K562 (cell line): ENCODE data around the gene OGDH. TPM values are rescaled to one million over a fixed set of nuclear protein-coding genes. Genes with fewer than 3 reads are reported as not detected.

Source experiments
- ATAC-seq: fragments of 200-7000 bp; cut with Tn5 transposase; 3 replicates; pipeline ENCODE4 v1.9.1; 2020; ENCODE audit warnings: moderate library complexity
- BruUV-seq: library from RNA; stranded (reverse); fragments of 400-500 nt; replicated peaks from 2 replicates; lab custom pipeline; 2021; lab: Mats Ljungman, UMichigan
- CTCF ChIA-PET: fragments of 300-600 bp; formaldehyde crosslinking; extraction: SDS; loops from one replicate; lab custom pipeline; 2021; ENCODE audit warnings: low intra/inter-chr PET ratio; lab: Yijun Ruan, JAX
- POLR2A ChIA-PET: fragments of 300-600, 350-650 bp; sonication (Branson Sonifier 250); formaldehyde crosslinking; extraction: SDS; loops from one replicate; lab custom pipeline; 2021; ENCODE audit warnings: antibody characterized with exemption, inconsistent platforms; lab: Yijun Ruan, JAX
- DNase-seq, 4 experiments: peaks; one replicate each; pipeline versions ENCODE4 v3.0.0 to v3.0.0-alpha.2; 2011 to 2018; ENCODE audit warnings: low spot score in 3 of 4, mixed read lengths in 3 of 4; ENCODE audit errors: extremely low read depth in 1 of 4
- FAIRE-seq: peaks from 2 replicates; lab custom pipeline; 2011; peaks lifted over from hg19 to GRCh38; lab: Jason Lieb, UNC
- H2AFZ ChIP-seq: 2 replicates; pipeline ENCODE4 v1.6.0; 2011; ENCODE audit warnings: low read depth, low read length, control low read depth, inconsistent platforms
- H3K27ac ChIP-seq: fragments of 200-600 bp; 3 replicates; pipeline ENCODE4 v1.8.0; 2011; ENCODE audit warnings: low read depth, mild to moderate bottlenecking, control low read depth, inconsistent platforms, low read length, moderate library complexity, mixed read lengths; ENCODE audit errors: extremely low read depth
- H3K27me3 ChIP-seq, 2 experiments: fragments of 300-600 bp in 1 of 2; 2 replicates in 1 of 2; 3 replicates in 1 of 2; pipeline versions ENCODE4 v1.6.0 to v1.8.0; 2011; ENCODE audit warnings: inconsistent platforms in 2 of 2, low read length in 2 of 2, mild to moderate bottlenecking in 1 of 2, mixed read lengths in 1 of 2, moderate library complexity in 1 of 2; ENCODE audit not compliant: control insufficient read depth in 2 of 2, insufficient read depth in 2 of 2
- H3K36me3 ChIP-seq: fragments of 300-600 bp; 3 replicates; pipeline ENCODE4 v1.8.0; 2011; ENCODE audit warnings: mild to moderate bottlenecking, low read length, inconsistent platforms; ENCODE audit not compliant: control insufficient read depth, insufficient read depth
- H3K4me1 ChIP-seq, 2 experiments: fragments of 200-600 bp in 1 of 2; replicated peaks in 1 of 2; 2 replicates in 1 of 2; 3 replicates in 1 of 2; pipeline versions ENCODE4 v1.5.1 to v1.8.0; 2011; ENCODE audit warnings: inconsistent platforms in 2 of 2, low read length in 2 of 2, mild to moderate bottlenecking in 1 of 2, mixed read lengths in 1 of 2, moderate library complexity in 1 of 2; ENCODE audit not compliant: control insufficient read depth in 2 of 2, insufficient read depth in 2 of 2
- H3K4me2 ChIP-seq: 2 replicates; pipeline ENCODE4 v1.6.1; 2011; ENCODE audit warnings: low read length, control low read depth, inconsistent platforms, mixed read lengths; ENCODE audit not compliant: insufficient read depth
- H3K4me3 ChIP-seq: fragments of 200-600 bp; sonication (generic), shearing (Covaris generic); 2 replicates; pipeline ENCODE4 v1.5.1; 2016; ENCODE audit warnings: control low read depth, inconsistent platforms
- H3K79me2 ChIP-seq: fragments of 200-600 bp; 3 replicates; pipeline ENCODE4 v1.8.0; 2011; ENCODE audit warnings: low read length, inconsistent platforms; ENCODE audit not compliant: control insufficient read depth, insufficient read depth
- H3K9ac ChIP-seq, 2 experiments: 2 replicates each; pipeline versions ENCODE4 v1.6.0 to v1.6.1; 2011; ENCODE audit warnings: low read depth in 2 of 2, low read length in 2 of 2, control low read depth in 1 of 2, inconsistent platforms in 1 of 2, mild to moderate bottlenecking in 1 of 2, mixed read lengths in 1 of 2; ENCODE audit not compliant: insufficient read depth in 1 of 2
- H3K9me1 ChIP-seq: one replicate; pipeline ENCODE4 v1.6.0; 2011; ENCODE audit warnings: inconsistent platforms, mild to moderate bottlenecking, low read length, moderate library complexity; ENCODE audit not compliant: control insufficient read depth, insufficient read depth
- H3K9me3 ChIP-seq: replicated peaks from 2 replicates; pipeline ENCODE4 v1.5.1; 2011; ENCODE audit warnings: low read depth, low read length, inconsistent platforms; ENCODE audit not compliant: control insufficient read depth, insufficient read depth
- H4K20me1 ChIP-seq: replicated peaks from 2 replicates; pipeline ENCODE4 v1.6.1; 2011; ENCODE audit warnings: low read length, inconsistent platforms, mixed read lengths; ENCODE audit not compliant: control insufficient read depth, insufficient read depth
- BRD9 ChIP-seq: fragments of 450-650 bp; IDR thresholded peaks from 2 replicates; pipeline ENCODE4 v1.6.1; 2018; ENCODE audit warnings: low read depth; ENCODE audit not compliant: partially characterized antibody
- CBX5 ChIP-seq: IDR thresholded peaks from 2 replicates; pipeline ENCODE4 v1.6.1; 2014; ENCODE audit warnings: low read depth, borderline replicate concordance
- HDAC8 ChIP-seq: fragments of 450-650 bp; IDR thresholded peaks from 2 replicates; pipeline ENCODE4 v1.6.1; 2016; ENCODE audit warnings: mild to moderate bottlenecking, missing genetic modification characterization, moderate library complexity, missing compliant biosample characterization
- JUNB ChIP-seq: fragments of 450-650 bp; formaldehyde crosslinking; conservative IDR thresholded peaks from 2 replicates; pipeline ENCODE4 v1.4.0; 2020; ENCODE audit warnings: mild to moderate bottlenecking
- KAT7 ChIP-seq: sonication (generic); formaldehyde crosslinking; IDR thresholded peaks from 2 replicates; pipeline ENCODE4 v1.8.0; 2022; ENCODE audit warnings: missing genetic modification reagents, mild to moderate bottlenecking, borderline replicate concordance
- WGBS: fragments of 100-300 bp; shearing (Covaris generic); methylation state at CpG from one replicate; pipeline ENCODE4 v1.1.6; 2016; ENCODE audit warnings: low coverage, mixed read lengths; ENCODE audit not compliant: insufficient coverage; ENCODE audit errors: missing lambda C conversion rate; 5-methylcytosine and 5-hydroxymethylcytosine counted together
- in situ Hi-C: fragments of 300-500 bp; cut with MboI; formaldehyde crosslinking; loops from 4 replicates; pipeline ENCODE4 v1.15.0; 2018; ENCODE audit warnings: inconsistent platforms, mixed read lengths
- intact Hi-C: fragments of 100-400 bp; cut with micrococcal nuclease; formaldehyde crosslinking; loops from 2 replicates; pipeline ENCODE4 v1.14.2; 2022
- polyA plus RNA-seq, 8 experiments: library from polyadenylated mRNA; depleted of rRNA in 4 of 8; stranded (reverse) in 5 of 8; unstranded in 3 of 8; fragments of >200 nt; fragmentation: Nextera tagmentation in 2 of 8; fragmentation: Illumina TruSeq in 1 of 8; extraction: Ambion mirVana in 2 of 8; extraction: Trizol in 1 of 8; gene quantifications; 2 replicates each; pipeline versions ENCODE4 v1.2.1 to v1.2.3, GENCODE V29; 2011 to 2014; ENCODE audit warnings: inconsistent platforms in 1 of 8, missing spikeins in 1 of 8
- total RNA-seq, 7 experiments: library from RNA; depleted of rRNA in 6 of 7; stranded (reverse); fragments of >200 nt in 6 of 7; fragmentation: Illumina TruSeq in 2 of 7; extraction: Trizol in 2 of 7; gene quantifications; 2 replicates each; pipeline versions ENCODE4 v1.2.1 to v1.2.3, GENCODE V29; 2011 to 2021; ENCODE audit warnings: low replicate concordance in 1 of 7
- TF ChIP-seq, protein P1 (sequence below): fragments of 250-450 bp; sonication (Bioruptor Pico); IDR thresholded peaks from 2 replicates; pipeline ENCODE4 v1.4.0; 2020; ENCODE audit warnings: mild to moderate bottlenecking, moderate library complexity, borderline replicate concordance
- TF ChIP-seq, protein P2 (sequence below): sonication (generic); formaldehyde crosslinking; IDR thresholded peaks from 2 replicates; pipeline ENCODE4 v1.8.1; 2023; ENCODE audit warnings: missing genetic modification reagents, mild to moderate bottlenecking, borderline replicate concordance
- TF ChIP-seq, protein P3 (sequence below): IDR thresholded peaks from 2 replicates; pipeline ENCODE4 v1.6.1; 2016; ENCODE audit warnings: missing genetic modification characterization, missing compliant biosample characterization
- TF ChIP-seq, protein P4 (sequence below): fragments of 450-650 bp; formaldehyde crosslinking; IDR thresholded peaks from 2 replicates; pipeline ENCODE4 v1.4.0; 2022; ENCODE audit warnings: missing genetic modification characterization

Gene OGDH
- total and polyA plus RNA-seq, 9 of the 15 experiments (the other 6 are each of a cell fraction or from before 2014, with no cell fraction given): 3.1 to 80.3 (median 23.5) TPM

DNA sequence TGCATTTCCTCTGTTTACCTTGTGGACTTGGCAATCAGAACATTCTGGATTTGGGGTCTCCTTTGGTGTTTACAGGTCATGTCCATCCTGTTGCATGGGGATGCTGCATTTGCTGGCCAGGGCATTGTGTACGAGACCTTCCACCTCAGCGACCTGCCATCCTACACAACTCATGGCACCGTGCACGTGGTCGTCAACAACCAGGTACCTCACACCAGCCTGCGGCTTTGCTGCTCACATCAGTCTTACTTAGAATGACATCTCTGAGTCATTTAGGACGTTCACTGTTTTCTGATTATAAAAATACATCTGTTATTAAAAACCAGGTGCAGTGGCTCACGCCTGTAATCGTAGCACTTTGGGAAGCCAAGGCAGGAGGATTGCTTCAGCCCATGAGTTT is 75.2 kb downstream of the OGDH start:
- no peaks in the 10 kb centered on the region for H3K9me3 ChIP-seq
- H3K4me2 ChIP-seq: no peak overlapping the region
- no peaks in the 10 kb centered on the region for H3K27me3 ChIP-seq
- no peak for DNase-seq
- peaks cover 13 to 14% of the 10 kb centered on the region in 2 experiments; a peak in 3 of 5 replicates for H3K4me1 ChIP-seq
- no TSS peak for BruUV-seq
- POLR2A ChIA-PET: interaction anchor here (1.1 kb wide), 1 partner anchor 16 kb away, joined by 3 read pairs; no protein-coding TSS in a partner anchor
- no peak overlapping the region for H3K9ac ChIP-seq
- CTCF ChIA-PET: no interaction called here
- no peak overlapping the region for H3K4me3 ChIP-seq
- 91% methylated on average over 8 of the region's 9 CpGs for WGBS
- H2AFZ ChIP-seq: no peak overlapping the region
- no peaks in the 10 kb centered on the region for H3K79me2 ChIP-seq
- H4K20me1 ChIP-seq: 0 out of 2 replicates have a peak, but pooled peaks cover 3% of the 10 kb centered on the region
- intact Hi-C loops: no loop called here
- ATAC-seq: no peak
- no peak for FAIRE-seq
- in situ Hi-C loops: no loop called here
- peaks cover 57% of the 10 kb centered on the region; the same call in 2 of the 3 replicates for H3K36me3 ChIP-seq
- no peak overlapping the region for H3K27ac ChIP-seq
- no peaks in the 10 kb centered on the region for H3K9me1 ChIP-seq
- TF ChIP-seq KAT7 (no peak), HDAC8 (tag) (no peak), CBX5 (no peak), BRD9 (no peak), JUNB (CRISPR knock-in tag) (no peak)
- TF ChIP-seq, protein P1, sequence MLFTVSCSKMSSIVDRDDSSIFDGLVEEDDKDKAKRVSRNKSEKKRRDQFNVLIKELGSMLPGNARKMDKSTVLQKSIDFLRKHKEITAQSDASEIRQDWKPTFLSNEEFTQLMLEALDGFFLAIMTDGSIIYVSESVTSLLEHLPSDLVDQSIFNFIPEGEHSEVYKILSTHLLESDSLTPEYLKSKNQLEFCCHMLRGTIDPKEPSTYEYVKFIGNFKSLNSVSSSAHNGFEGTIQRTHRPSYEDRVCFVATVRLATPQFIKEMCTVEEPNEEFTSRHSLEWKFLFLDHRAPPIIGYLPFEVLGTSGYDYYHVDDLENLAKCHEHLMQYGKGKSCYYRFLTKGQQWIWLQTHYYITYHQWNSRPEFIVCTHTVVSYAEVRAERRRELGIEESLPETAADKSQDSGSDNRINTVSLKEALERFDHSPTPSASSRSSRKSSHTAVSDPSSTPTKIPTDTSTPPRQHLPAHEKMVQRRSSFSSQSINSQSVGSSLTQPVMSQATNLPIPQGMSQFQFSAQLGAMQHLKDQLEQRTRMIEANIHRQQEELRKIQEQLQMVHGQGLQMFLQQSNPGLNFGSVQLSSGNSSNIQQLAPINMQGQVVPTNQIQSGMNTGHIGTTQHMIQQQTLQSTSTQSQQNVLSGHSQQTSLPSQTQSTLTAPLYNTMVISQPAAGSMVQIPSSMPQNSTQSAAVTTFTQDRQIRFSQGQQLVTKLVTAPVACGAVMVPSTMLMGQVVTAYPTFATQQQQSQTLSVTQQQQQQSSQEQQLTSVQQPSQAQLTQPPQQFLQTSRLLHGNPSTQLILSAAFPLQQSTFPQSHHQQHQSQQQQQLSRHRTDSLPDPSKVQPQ (CRISPR knock-in tag): no peak
- TF ChIP-seq, protein P2, sequence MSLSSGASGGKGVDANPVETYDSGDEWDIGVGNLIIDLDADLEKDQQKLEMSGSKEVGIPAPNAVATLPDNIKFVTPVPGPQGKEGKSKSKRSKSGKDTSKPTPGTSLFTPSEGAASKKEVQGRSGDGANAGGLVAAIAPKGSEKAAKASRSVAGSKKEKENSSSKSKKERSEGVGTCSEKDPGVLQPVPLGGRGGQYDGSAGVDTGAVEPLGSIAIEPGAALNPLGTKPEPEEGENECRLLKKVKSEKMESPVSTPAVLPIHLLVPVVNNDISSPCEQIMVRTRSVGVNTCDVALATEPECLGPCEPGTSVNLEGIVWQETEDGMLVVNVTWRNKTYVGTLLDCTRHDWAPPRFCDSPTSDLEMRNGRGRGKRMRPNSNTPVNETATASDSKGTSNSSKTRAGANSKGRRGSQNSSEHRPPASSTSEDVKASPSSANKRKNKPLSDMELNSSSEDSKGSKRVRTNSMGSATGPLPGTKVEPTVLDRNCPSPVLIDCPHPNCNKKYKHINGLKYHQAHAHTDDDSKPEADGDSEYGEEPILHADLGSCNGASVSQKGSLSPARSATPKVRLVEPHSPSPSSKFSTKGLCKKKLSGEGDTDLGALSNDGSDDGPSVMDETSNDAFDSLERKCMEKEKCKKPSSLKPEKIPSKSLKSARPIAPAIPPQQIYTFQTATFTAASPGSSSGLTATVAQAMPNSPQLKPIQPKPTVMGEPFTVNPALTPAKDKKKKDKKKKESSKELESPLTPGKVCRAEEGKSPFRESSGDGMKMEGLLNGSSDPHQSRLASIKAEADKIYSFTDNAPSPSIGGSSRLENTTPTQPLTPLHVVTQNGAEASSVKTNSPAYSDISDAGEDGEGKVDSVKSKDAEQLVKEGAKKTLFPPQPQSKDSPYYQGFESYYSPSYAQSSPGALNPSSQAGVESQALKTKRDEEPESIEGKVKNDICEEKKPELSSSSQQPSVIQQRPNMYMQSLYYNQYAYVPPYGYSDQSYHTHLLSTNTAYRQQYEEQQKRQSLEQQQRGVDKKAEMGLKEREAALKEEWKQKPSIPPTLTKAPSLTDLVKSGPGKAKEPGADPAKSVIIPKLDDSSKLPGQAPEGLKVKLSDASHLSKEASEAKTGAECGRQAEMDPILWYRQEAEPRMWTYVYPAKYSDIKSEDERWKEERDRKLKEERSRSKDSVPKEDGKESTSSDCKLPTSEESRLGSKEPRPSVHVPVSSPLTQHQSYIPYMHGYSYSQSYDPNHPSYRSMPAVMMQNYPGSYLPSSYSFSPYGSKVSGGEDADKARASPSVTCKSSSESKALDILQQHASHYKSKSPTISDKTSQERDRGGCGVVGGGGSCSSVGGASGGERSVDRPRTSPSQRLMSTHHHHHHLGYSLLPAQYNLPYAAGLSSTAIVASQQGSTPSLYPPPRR (CRISPR knock-in tag): no peak
- TF ChIP-seq, protein P3, sequence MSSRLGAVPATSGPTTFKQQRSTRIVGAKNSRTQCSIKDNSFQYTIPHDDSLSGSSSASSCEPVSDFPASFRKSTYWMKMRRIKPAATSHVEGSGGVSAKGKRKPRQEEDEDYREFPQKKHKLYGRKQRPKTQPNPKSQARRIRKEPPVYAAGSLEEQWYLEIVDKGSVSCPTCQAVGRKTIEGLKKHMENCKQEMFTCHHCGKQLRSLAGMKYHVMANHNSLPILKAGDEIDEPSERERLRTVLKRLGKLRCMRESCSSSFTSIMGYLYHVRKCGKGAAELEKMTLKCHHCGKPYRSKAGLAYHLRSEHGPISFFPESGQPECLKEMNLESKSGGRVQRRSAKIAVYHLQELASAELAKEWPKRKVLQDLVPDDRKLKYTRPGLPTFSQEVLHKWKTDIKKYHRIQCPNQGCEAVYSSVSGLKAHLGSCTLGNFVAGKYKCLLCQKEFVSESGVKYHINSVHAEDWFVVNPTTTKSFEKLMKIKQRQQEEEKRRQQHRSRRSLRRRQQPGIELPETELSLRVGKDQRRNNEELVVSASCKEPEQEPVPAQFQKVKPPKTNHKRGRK (tag): no peak
- TF ChIP-seq, protein P4, sequence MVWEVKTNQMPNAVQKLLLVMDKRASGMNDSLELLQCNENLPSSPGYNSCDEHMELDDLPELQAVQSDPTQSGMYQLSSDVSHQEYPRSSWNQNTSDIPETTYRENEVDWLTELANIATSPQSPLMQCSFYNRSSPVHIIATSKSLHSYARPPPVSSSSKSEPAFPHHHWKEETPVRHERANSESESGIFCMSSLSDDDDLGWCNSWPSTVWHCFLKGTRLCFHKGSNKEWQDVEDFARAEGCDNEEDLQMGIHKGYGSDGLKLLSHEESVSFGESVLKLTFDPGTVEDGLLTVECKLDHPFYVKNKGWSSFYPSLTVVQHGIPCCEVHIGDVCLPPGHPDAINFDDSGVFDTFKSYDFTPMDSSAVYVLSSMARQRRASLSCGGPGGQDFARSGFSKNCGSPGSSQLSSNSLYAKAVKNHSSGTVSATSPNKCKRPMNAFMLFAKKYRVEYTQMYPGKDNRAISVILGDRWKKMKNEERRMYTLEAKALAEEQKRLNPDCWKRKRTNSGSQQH: no peak
